ENCODE measurements around the gene EPS8L3.

DNA sequence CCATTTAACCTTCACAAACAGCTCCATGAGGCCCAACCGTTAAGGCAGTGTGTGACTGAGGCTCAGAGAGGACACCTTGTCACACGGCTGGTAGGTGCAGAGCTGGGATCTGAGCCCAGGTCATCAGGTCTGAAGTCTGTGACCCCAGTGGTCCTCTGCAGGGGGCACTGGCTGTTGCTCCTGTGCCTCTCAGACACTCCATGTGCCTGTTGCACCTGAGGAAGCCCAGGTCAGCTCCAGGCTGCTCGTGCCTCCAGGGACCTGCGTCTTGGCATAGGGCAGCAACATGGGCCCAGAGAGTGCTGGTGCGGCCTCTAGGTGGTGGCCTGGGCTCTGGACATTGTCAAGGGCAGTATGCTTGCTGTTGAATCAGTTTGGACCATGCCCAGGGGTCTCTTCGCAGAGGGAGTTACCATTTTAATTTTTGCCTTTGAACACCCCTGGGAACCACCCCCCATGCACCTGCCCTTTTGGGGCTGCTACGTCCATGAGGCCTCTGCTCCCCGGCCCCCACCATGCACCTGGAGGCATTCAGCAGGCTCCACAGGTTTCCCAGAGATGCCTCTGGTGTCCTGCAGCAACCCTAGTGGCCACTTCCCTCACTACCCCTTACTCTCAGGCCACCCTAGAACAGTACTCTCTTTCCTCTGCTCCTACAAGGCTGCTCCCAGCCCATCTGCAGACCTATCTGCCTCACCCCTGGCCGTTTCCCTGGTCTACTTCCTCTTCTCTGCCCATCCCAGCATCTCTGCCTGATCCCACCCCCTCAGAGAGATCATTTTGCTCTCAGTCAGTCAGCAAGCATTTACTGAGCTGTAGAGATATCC lies 25.2 kb upstream of the EPS8L3 start:
- no peak for TF ChIP-seq THRAP3 (IDR thresholded peaks at IDR 0.05; ENCODE audit: borderline replicate concordance)
- TF ChIP-seq, protein P1, sequence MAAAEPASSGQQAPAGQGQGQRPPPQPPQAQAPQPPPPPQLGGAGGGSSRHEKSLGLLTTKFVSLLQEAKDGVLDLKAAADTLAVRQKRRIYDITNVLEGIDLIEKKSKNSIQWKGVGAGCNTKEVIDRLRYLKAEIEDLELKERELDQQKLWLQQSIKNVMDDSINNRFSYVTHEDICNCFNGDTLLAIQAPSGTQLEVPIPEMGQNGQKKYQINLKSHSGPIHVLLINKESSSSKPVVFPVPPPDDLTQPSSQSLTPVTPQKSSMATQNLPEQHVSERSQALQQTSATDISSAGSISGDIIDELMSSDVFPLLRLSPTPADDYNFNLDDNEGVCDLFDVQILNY (CRISPR knock-in tag; IDR thresholded peaks at IDR 0.05) = no peak
